Activated T-cell treated with anti-CD3 and anti-CD28 coated beads for 48 hours (primary cell): Measurements from ENCODE around the gene PARS2.

ENCODE experiments used
- DNase-seq: peaks from one replicate; pipeline ENCODE4 v3.0.0-alpha.2; 2020; ENCODE audit warnings: low read depth

The PARS2 gene

GRCh38 chr1:54764133-54764921 is at the start of gene PARS2:
PARS2 (minus strand) TSS chr1:54764523; CDS start chr1:54759161, 5,362 bp downstream.
- DNase-seq = peak; percentile 97

GRCh38 chr1:54814126-54814498 is 49.8 kb upstream of the PARS2 start:
- no peak for DNase-seq

GRCh38 chr1:54813485-54814125 is 49.3 kb upstream of the PARS2 start:
- DNase-seq = no peak

GRCh38 chr1:54812801-54813484 is 48.6 kb upstream of the PARS2 start:
- no peak for DNase-seq

- DNase-seq = no peak
These were observed 47.7 kb upstream of the PARS2 start for GRCh38 chr1:54811739-54812655.

GRCh38 chr1:54811066-54811465 is 46.7 kb upstream of the PARS2 start:
- DNase-seq = no peak

- peak; percentile 62 for DNase-seq
These were observed 46.0 kb upstream of the PARS2 start for GRCh38 chr1:54810153-54810942.

GRCh38 chr1:54809496-54810074 is 45.3 kb upstream of the PARS2 start:
- DNase-seq = no peak

- DNase-seq = no peak
These were observed 44.3 kb upstream of the PARS2 start for GRCh38 chr1:54808443-54809207.

- no peak for DNase-seq
These were observed 43.4 kb upstream of the PARS2 start for GRCh38 chr1:54807756-54808155.

- peak; percentile 20 for DNase-seq
These were observed 42.7 kb upstream of the PARS2 start for GRCh38 chr1:54806931-54807611.

GRCh38 chr1:54805981-54806381 is 41.7 kb upstream of the PARS2 start:
- DNase-seq = no peak

- DNase-seq = no peak
These were observed 41.1 kb upstream of the PARS2 start for GRCh38 chr1:54805466-54805865.

GRCh38 chr1:54804471-54805132 is 40.3 kb upstream of the PARS2 start:
- peak; percentile 21 for DNase-seq

- no peak for DNase-seq
These were observed 39.6 kb upstream of the PARS2 start for GRCh38 chr1:54803761-54804470.

GRCh38 chr1:54800899-54801759 is 36.8 kb upstream of the PARS2 start, which contains the start of gene TTC22:
TTC22 (minus strand) TSS chr1:54801323; CDS start chr1:54801163, 160 bp downstream.
- peak; percentile 61 for DNase-seq
